Keratinocyte (primary cell): Measurements from ENCODE around the gene NHP2. TPM values are rescaled to one million over a fixed set of nuclear protein-coding genes. Genes with fewer than 3 reads are reported as not detected.

Experiments used
- DNase-seq: peaks from one replicate; pipeline ENCODE4 v3.0.0-alpha.2; 2011; ENCODE audit warnings: low read depth, missing footprints, low spot score
- FAIRE-seq: peaks from 2 replicates; lab custom pipeline; 2011; peaks lifted over from hg19 to GRCh38; lab: Jason Lieb, UNC
- H2AFZ ChIP-seq: 2 replicates; pipeline ENCODE4 v1.6.0; 2012; ENCODE audit warnings: low read length, control low read depth, inconsistent platforms; ENCODE audit not compliant: control insufficient read depth
- H3K27ac ChIP-seq: 2 replicates; pipeline ENCODE4 v1.5.1; 2011; ENCODE audit warnings: low read length; ENCODE audit not compliant: control insufficient read depth, insufficient read depth
- H3K27me3 ChIP-seq: 3 replicates; pipeline ENCODE4 v1.6.0; 2011; ENCODE audit warnings: low read length; ENCODE audit not compliant: control insufficient read depth, insufficient read depth; ENCODE audit errors: extremely low read depth
- H3K36me3 ChIP-seq, 2 experiments: 2 replicates in 1 of 2; 3 replicates in 1 of 2; pipeline ENCODE4 v1.5.1; 2011; ENCODE audit warnings: low read length in 2 of 2, mild to moderate bottlenecking in 1 of 2; ENCODE audit not compliant: control insufficient read depth in 2 of 2, insufficient read depth in 2 of 2; ENCODE audit errors: extremely low read depth in 1 of 2
- H3K4me1 ChIP-seq: 3 replicates; pipeline ENCODE4 v1.5.1; 2011; ENCODE audit warnings: low read length; ENCODE audit not compliant: control insufficient read depth, insufficient read depth; ENCODE audit errors: extremely low read depth
- H3K4me2 ChIP-seq: 3 replicates; pipeline ENCODE4 v1.6.0; 2011; ENCODE audit warnings: low read depth, low read length; ENCODE audit not compliant: control insufficient read depth, insufficient read depth; ENCODE audit errors: extremely low read depth
- H3K4me3 ChIP-seq, 3 experiments: fragments of 200-600 bp in 1 of 3; sonication (generic) in 1 of 3; 2 replicates in 2 of 3; 3 replicates in 1 of 3; pipeline ENCODE4 v1.5.1; 2011 to 2016; ENCODE audit warnings: low read length in 3 of 3, mild to moderate bottlenecking in 3 of 3, control low read depth in 2 of 3, inconsistent platforms in 1 of 3, low read depth in 1 of 3, mixed read lengths in 1 of 3, mixed run types in 1 of 3, moderate library complexity in 1 of 3; ENCODE audit not compliant: control insufficient read depth in 2 of 3, insufficient read depth in 2 of 3; ENCODE audit errors: extremely low read depth in 1 of 3
- H3K79me2 ChIP-seq: 2 replicates; pipeline ENCODE4 v1.6.0; 2012; ENCODE audit warnings: low read length; ENCODE audit not compliant: control insufficient read depth, insufficient read depth
- H3K9ac ChIP-seq: 3 replicates; pipeline ENCODE4 v1.6.0; 2011; ENCODE audit warnings: low read length; ENCODE audit not compliant: control insufficient read depth, insufficient read depth; ENCODE audit errors: extremely low read depth
- H3K9me1 ChIP-seq: 3 replicates; pipeline ENCODE4 v1.6.0; 2011; ENCODE audit warnings: low read length; ENCODE audit not compliant: control insufficient read depth, insufficient read depth; ENCODE audit errors: extremely low read depth
- H3K9me3 ChIP-seq: 2 replicates; pipeline ENCODE4 v1.5.1; 2012; ENCODE audit warnings: low read depth, low read length; ENCODE audit not compliant: control insufficient read depth
- H4K20me1 ChIP-seq: 3 replicates; pipeline ENCODE4 v1.6.0; 2011; ENCODE audit warnings: low read length; ENCODE audit not compliant: control insufficient read depth, insufficient read depth; ENCODE audit errors: extremely low read depth
- EZH2 ChIP-seq: IDR thresholded peaks from one replicate; pipeline ENCODE4 v1.6.1; 2012; ENCODE audit warnings: inconsistent platforms, mild to moderate bottlenecking, low read length, moderate library complexity
- dilution Hi-C: fragments of 300-500 bp; cut with MboI; formaldehyde crosslinking; loops from one replicate; pipeline ENCODE4 v1.7.0; 2020; ENCODE audit warnings: low sequenced_read_pairs; ENCODE audit not compliant: extremely low pct_ligation_motif_present
- polyA plus RNA-seq, 5 experiments: library from polyadenylated mRNA; depleted of rRNA in 3 of 5; stranded (reverse) in 3 of 5; stranded (forward) in 1 of 5; unstranded in 1 of 5; fragments of >200 nt; gene quantifications; 1 replicate in 1 of 5; 2 replicates in 3 of 5; 3 replicates in 1 of 5; pipeline versions ENCODE4 v1.2.1 to v1.2.3, GENCODE V29; 2011 to 2012; ENCODE audit warnings: missing spikeins in 2 of 5, low read depth in 1 of 5, low replicate concordance in 1 of 5
- TF ChIP-seq, protein P1 (sequence below), 3 experiments: IDR thresholded peaks in 1 of 3; conservative IDR thresholded peaks in 1 of 3; optimal IDR thresholded peaks in 1 of 3; 2 replicates in 2 of 3; 3 replicates in 1 of 3; pipeline versions ENCODE3 to v1.5.1; 2011; ENCODE audit warnings: low read length in 3 of 3, mild to moderate bottlenecking in 3 of 3, moderate library complexity in 2 of 3, control low read depth in 1 of 3, inconsistent platforms in 1 of 3; ENCODE audit not compliant: insufficient read depth in 2 of 3; ENCODE audit errors: extremely low read depth in 1 of 3

The NHP2 gene
- polyA plus RNA-seq, 1 donor (not counting 4 experiments of a cell fraction or from before 2014, with no cell fraction given), result 186 TPM

DNA sequence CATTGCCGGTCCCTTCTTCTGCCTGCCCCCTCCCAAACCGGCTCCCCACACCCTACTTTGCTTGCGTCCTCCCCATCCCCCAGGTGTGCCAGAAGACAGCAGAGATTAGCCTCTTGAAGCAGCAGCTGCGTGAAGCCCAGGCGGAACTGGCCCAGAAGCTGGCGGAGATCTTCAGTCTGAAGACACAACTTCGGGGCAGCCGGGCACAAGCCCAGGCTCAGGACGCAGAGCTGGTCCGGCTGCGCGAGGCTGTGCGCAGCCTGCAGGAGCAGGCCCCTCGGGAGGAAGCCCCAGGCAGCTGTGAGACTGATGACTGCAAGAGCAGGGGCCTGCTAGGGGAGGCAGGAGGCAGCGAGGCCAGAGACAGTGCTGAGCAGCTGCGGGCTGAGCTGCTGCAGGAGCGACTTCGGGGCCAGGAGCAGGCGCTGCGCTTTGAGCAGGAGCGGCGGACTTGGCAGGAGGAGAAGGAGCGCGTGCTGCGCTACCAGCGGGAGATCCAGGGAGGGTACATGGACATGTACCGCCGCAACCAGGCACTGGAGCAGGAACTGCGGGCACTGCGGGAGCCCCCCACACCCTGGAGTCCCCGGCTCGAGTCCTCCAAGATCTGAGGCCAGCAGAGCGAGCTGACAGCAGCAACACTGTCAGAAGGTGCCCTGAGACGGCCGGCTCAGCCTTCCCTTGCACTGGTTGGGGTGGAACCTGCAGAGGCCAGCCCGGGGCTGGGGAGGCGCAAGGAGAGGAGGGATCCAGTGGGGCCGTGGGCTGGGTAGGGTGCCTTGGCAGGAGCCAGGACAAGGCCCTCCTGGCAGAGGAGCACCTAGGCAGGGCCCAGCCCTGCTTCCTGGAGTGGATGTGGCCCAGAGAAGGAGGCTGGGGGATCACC is 32.1 kb downstream of the NHP2 start:
- Histone ChIP-seq H3K9me1 (no peaks in the 10 kb centered on the region), H3K27me3 (no peaks in the 10 kb centered on the region), H3K4me1 (peaks cover 10% of the 10 kb centered on the region), H3K4me2 (no peak overlapping the region), H3K9ac (no peak overlapping the region), H2AFZ (no peak overlapping the region), H3K27ac (no peak overlapping the region), H3K36me3 (peaks cover 5 to 6% of the 10 kb centered on the region in 2 experiments), H3K4me3 (no peak overlapping the region), H3K9me3 (no peaks in the 10 kb centered on the region), H4K20me1 (no peaks in the 10 kb centered on the region), H3K79me2 (peaks cover under 1% of the 10 kb centered on the region)
- no peak for TF ChIP-seq EZH2
- TF ChIP-seq, protein P1, sequence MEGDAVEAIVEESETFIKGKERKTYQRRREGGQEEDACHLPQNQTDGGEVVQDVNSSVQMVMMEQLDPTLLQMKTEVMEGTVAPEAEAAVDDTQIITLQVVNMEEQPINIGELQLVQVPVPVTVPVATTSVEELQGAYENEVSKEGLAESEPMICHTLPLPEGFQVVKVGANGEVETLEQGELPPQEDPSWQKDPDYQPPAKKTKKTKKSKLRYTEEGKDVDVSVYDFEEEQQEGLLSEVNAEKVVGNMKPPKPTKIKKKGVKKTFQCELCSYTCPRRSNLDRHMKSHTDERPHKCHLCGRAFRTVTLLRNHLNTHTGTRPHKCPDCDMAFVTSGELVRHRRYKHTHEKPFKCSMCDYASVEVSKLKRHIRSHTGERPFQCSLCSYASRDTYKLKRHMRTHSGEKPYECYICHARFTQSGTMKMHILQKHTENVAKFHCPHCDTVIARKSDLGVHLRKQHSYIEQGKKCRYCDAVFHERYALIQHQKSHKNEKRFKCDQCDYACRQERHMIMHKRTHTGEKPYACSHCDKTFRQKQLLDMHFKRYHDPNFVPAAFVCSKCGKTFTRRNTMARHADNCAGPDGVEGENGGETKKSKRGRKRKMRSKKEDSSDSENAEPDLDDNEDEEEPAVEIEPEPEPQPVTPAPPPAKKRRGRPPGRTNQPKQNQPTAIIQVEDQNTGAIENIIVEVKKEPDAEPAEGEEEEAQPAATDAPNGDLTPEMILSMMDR (optimal IDR thresholded peaks at IDR 0.05 in 1 of 3, IDR thresholded peaks at IDR 0.05 in 1 of 3, conservative IDR thresholded peaks at IDR 0.05 in 1 of 3; ENCODE audit: extremely low read depth in 1 of 3, insufficient read depth in 2 of 3, low read length in 3 of 3), result no peak
- FAIRE-seq (no peak), DNase-seq (no peak)
- dilution Hi-C loops, result no loop called here

DNA sequence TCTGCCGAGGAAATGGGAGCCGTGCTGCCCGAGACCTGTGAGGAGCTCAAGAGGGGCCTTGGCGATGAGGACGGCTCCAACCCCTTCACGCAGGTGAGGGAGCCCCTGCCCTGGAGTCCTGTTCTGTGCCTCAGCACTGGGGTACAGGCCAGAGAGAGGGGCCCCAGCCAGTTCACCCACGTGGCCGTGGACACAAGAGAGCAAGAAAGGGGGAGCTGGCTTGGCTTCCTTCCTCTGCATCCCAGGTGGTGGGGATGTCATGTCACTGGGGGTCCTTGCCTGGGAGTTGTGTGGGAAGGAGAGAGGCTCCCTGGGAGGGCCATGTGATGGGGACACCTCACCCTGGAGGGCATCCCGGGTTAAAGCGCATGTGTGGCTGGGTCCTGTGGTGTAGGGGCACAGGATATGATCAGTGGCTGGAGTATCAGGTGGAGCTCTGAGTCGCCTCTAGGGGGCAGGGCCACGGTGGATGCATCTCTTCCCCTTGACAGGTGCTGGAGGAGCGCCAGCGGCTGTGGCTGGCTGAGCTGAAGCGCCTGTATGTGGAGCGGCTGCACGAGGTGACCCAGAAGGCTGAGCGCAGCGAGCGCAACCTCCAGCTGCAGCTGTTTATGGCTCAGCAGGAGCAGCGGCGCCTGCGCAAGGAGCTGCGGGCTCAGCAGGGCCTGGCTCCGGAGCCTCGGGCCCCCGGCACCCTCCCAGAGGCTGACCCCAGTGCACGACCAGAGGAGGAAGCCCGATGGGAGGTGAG is 32.9 kb downstream of the NHP2 start:
- Histone ChIP-seq H3K27ac (no peak overlapping the region), H3K4me1 (peaks cover 10% of the 10 kb centered on the region), H3K27me3 (no peaks in the 10 kb centered on the region), H3K36me3 (peaks cover 5 to 6% of the 10 kb centered on the region in 2 experiments), H3K4me3 (no peak overlapping the region), H3K4me2 (no peak overlapping the region), H2AFZ (no peak overlapping the region), H4K20me1 (no peaks in the 10 kb centered on the region), H3K9ac (no peak overlapping the region), H3K9me3 (no peaks in the 10 kb centered on the region), H3K9me1 (no peaks in the 10 kb centered on the region), H3K79me2 (peaks cover 4% of the 10 kb centered on the region)
- dilution Hi-C loops, result no loop called here
- DNase-seq (no peak), FAIRE-seq (no peak)
- TF ChIP-seq EZH2, result no peak
- TF ChIP-seq, protein P1 (optimal IDR thresholded peaks at IDR 0.05 in 1 of 3, IDR thresholded peaks at IDR 0.05 in 1 of 3, conservative IDR thresholded peaks at IDR 0.05 in 1 of 3; ENCODE audit: extremely low read depth in 1 of 3, insufficient read depth in 2 of 3, low read length in 3 of 3), result peak in 2 of 3 experiments; percentile 57 to 69
